IMR-90 (cell line): Measurements from ENCODE around the gene KLK10. TPM values are rescaled to one million over a fixed set of nuclear protein-coding genes. Genes with fewer than 3 reads are reported as not detected.

Experiments
- ATAC-seq: fragments of 200-7000 bp; cut with Tn5 transposase; 2 replicates; pipeline ENCODE4 v1.9.1; 2020; ENCODE audit warnings: low read depth, mild to moderate bottlenecking, moderate library complexity
- BruUV-seq: library from RNA; stranded (reverse); fragments of 400-500 nt; replicated peaks from 2 replicates; lab custom pipeline; 2021; lab: Mats Ljungman, UMichigan
- CTCF ChIA-PET: fragments of 300-600 bp; formaldehyde crosslinking; extraction: SDS; loops from one replicate; lab custom pipeline; 2021; ENCODE audit warnings: antibody characterized with exemption; lab: Yijun Ruan, JAX
- POLR2A ChIA-PET: fragments of 300-600 bp; sonication (Branson Sonifier 250); formaldehyde crosslinking; loops from one replicate; lab custom pipeline; 2022; ENCODE audit warnings: antibody characterized with exemption; ENCODE audit not compliant: unreplicated experiment; lab: Charles Lee
- DNase-seq: peaks from one replicate; pipeline ENCODE4 v3.0.0; 2013
- H2AFZ ChIP-seq: replicated peaks from 2 replicates; pipeline ENCODE3; 2013; ENCODE audit warnings: low read length, mild to moderate bottlenecking; ENCODE audit not compliant: poor library complexity
- H2AK5ac ChIP-seq: 2 replicates; pipeline ENCODE4 v1.6.1; 2013; ENCODE audit warnings: low read depth, low read length, inconsistent platforms
- H2AK9ac ChIP-seq: replicated peaks from 2 replicates; pipeline ENCODE3; 2013; ENCODE audit warnings: mild to moderate bottlenecking, low read depth, low read length, moderate library complexity; ENCODE audit not compliant: poor library complexity
- H2BK120ac ChIP-seq: 2 replicates; pipeline ENCODE4 v1.6.1; 2013; ENCODE audit warnings: low read depth, low read length, inconsistent platforms
- H2BK15ac ChIP-seq: 3 replicates; pipeline ENCODE4 v1.6.1; 2013; ENCODE audit warnings: low read depth, low read length, inconsistent platforms
- H2BK20ac ChIP-seq: 2 replicates; pipeline ENCODE4 v1.6.1; 2013; ENCODE audit warnings: low read depth, mild to moderate bottlenecking, inconsistent platforms, low read length, moderate library complexity
- H2BK5ac ChIP-seq: 2 replicates; pipeline ENCODE4 v1.6.1; 2013; ENCODE audit warnings: mild to moderate bottlenecking, low read depth, low read length, inconsistent platforms; ENCODE audit not compliant: poor library complexity, severe bottlenecking
- H3K14ac ChIP-seq: replicated peaks from 2 replicates; pipeline ENCODE4 v1.6.1; 2013; ENCODE audit warnings: low read depth, low read length, inconsistent platforms
- H3K18ac ChIP-seq: 2 replicates; pipeline ENCODE4 v1.6.1; 2013; ENCODE audit warnings: low read depth, low read length, control low read depth
- H3K23ac ChIP-seq: 2 replicates; pipeline ENCODE4 v1.6.1; 2013; ENCODE audit warnings: low read depth, low read length, inconsistent platforms
- H3K27ac ChIP-seq: 2 replicates; pipeline ENCODE4 v1.5.1; 2013; ENCODE audit warnings: mild to moderate bottlenecking, control low read depth, low read length; ENCODE audit not compliant: insufficient read depth
- H3K27me3 ChIP-seq: 2 replicates; pipeline ENCODE4 v1.6.1; 2013; ENCODE audit warnings: low read length; ENCODE audit not compliant: control insufficient read depth, insufficient read depth
- H3K36me3 ChIP-seq: 2 replicates; pipeline ENCODE4 v1.6.1; 2013; ENCODE audit warnings: low read length, mixed read lengths; ENCODE audit not compliant: control insufficient read depth, insufficient read depth
- H3K4ac ChIP-seq: 2 replicates; pipeline ENCODE4 v1.6.1; 2013; ENCODE audit warnings: low read depth, low read length, inconsistent platforms
- H3K4me1 ChIP-seq: 2 replicates; pipeline ENCODE4 v1.6.1; 2013; ENCODE audit warnings: low read length, mixed read lengths; ENCODE audit not compliant: control insufficient read depth, insufficient read depth
- H3K4me2 ChIP-seq: 2 replicates; pipeline ENCODE4 v1.6.1; 2013; ENCODE audit warnings: low read depth, mild to moderate bottlenecking, control low read depth, low read length, moderate library complexity
- H3K4me3 ChIP-seq: 2 replicates; pipeline ENCODE4 v1.5.1; 2013; ENCODE audit warnings: low read depth, mild to moderate bottlenecking, control low read depth, low read length, moderate library complexity; ENCODE audit not compliant: insufficient read depth
- H3K56ac ChIP-seq: 2 replicates; pipeline ENCODE4 v1.6.1; 2013; ENCODE audit warnings: low read length, inconsistent platforms; ENCODE audit not compliant: insufficient read depth; ENCODE audit errors: extremely low read depth
- H3K79me1 ChIP-seq, 2 experiments: 2 replicates each; pipeline ENCODE4 v1.6.1; 2013; ENCODE audit warnings: low read length in 2 of 2, inconsistent platforms in 1 of 2, low read depth in 1 of 2
- H3K9ac ChIP-seq: 2 replicates; pipeline ENCODE4 v1.6.1; 2013; ENCODE audit warnings: low read depth, low read length, control low read depth
- H3K9me1 ChIP-seq: 2 replicates; pipeline ENCODE4 v1.6.1; 2013; ENCODE audit warnings: low read length, inconsistent platforms; ENCODE audit not compliant: insufficient read depth
- H3K9me3 ChIP-seq: 2 replicates; pipeline ENCODE4 v1.6.1; 2013; ENCODE audit warnings: low read length; ENCODE audit not compliant: control insufficient read depth, insufficient read depth
- H4K20me1 ChIP-seq: 2 replicates; pipeline ENCODE4 v1.6.1; 2013; ENCODE audit warnings: low read length, inconsistent platforms; ENCODE audit not compliant: insufficient read depth
- H4K5ac ChIP-seq: 2 replicates; pipeline ENCODE4 v1.6.1; 2013; ENCODE audit warnings: mild to moderate bottlenecking, low read depth, low read length, control low read depth
- H4K8ac ChIP-seq, 2 experiments: 2 replicates each; pipeline ENCODE4 v1.6.1; 2013; ENCODE audit warnings: low read depth in 2 of 2, low read length in 2 of 2, control low read depth in 1 of 2, inconsistent platforms in 1 of 2
- H4K91ac ChIP-seq: 2 replicates; pipeline ENCODE4 v1.6.1; 2013; ENCODE audit warnings: low read depth, low read length, inconsistent platforms; ENCODE audit not compliant: insufficient read depth
- BHLHE40 ChIP-seq: fragments of 150-350 bp; IDR thresholded peaks from 2 replicates; pipeline ENCODE4 v1.6.1; 2016; ENCODE audit warnings: mild to moderate bottlenecking, low read depth, low read length
- NFE2L2 ChIP-seq: fragments of 150-350 bp; IDR thresholded peaks from 2 replicates; pipeline ENCODE4 v1.6.1; 2016; ENCODE audit warnings: low read depth, mild to moderate bottlenecking, low read length
- RFX5 ChIP-seq: IDR thresholded peaks from 2 replicates; pipeline ENCODE4 v1.8.0; 2012; ENCODE audit warnings: low read depth, mild to moderate bottlenecking, low read length, moderate library complexity
- WGBS, 2 experiments: methylation state at CpG; one replicate each; pipeline versions ENCODE4 v1.1.5 to v1.1.7; 2013; ENCODE audit warnings: missing lambda C conversion rate in 2 of 2; ENCODE audit not compliant: insufficient read length in 1 of 2; ENCODE audit errors: extremely low coverage in 2 of 2; 5-methylcytosine and 5-hydroxymethylcytosine counted together
- dilution Hi-C: fragments of 300-500 bp; cut with HindIII; formaldehyde crosslinking; loops from one replicate; pipeline ENCODE4 v1.14.3; 2018; ENCODE audit warnings: low sequenced_read_pairs; ENCODE audit not compliant: unreplicated experiment
- in situ Hi-C: fragments of 300-500 bp; cut with MboI; formaldehyde crosslinking; loops from 3 replicates; pipeline ENCODE4 v1.14.3; 2019; ENCODE audit warnings: low sequenced_read_pairs, inconsistent platforms, mixed read lengths
- intact Hi-C: fragments of 100-400 bp; cut with micrococcal nuclease; formaldehyde crosslinking; loops from 2 replicates; pipeline ENCODE4 v1.10.0; 2022
- polyA plus RNA-seq, 3 experiments: library from polyadenylated mRNA; depleted of rRNA; stranded (reverse); fragments of >200 nt; gene quantifications; 2 replicates each; pipeline ENCODE4 v1.2.3, GENCODE V29; 2012; ENCODE audit warnings: low replicate concordance in 1 of 3
- total RNA-seq: library from RNA; depleted of rRNA; stranded (reverse); fragments of >200 nt; gene quantifications from 2 replicates; pipeline ENCODE4 v1.2.3, GENCODE V29; 2012

The KLK10 gene
- total and polyA plus RNA-seq, 2 of the 4 experiments (the other 2 are of a cell fraction) = not detected

- 70% methylated on average over 4 of the region's 10 CpGs; no CpG with 5 or more reads in 1 of the 2 experiments for WGBS, 2 experiments
These were observed 19.1 kb downstream of the KLK10 start for GRCh38 chr19:51000426-51000825.

More at GRCh38 chr19:51000426-51000825, 19.1 kb downstream of the KLK10 start:
- H3K14ac ChIP-seq = no peak overlapping the region
- POLR2A ChIA-PET = no interaction called here
- no peak overlapping the region for H3K23ac ChIP-seq
- H2AK5ac ChIP-seq = no peak overlapping the region
- no peaks in the 10 kb centered on the region; the same call in 1 of the 2 replicates for H4K20me1 ChIP-seq
- H4K5ac ChIP-seq = no peak overlapping the region
- no peak overlapping the region for H3K56ac ChIP-seq
- H3K4me1 ChIP-seq = no peaks in the 10 kb centered on the region
- intact Hi-C loops = no loop called here
- H2BK120ac ChIP-seq = no peak overlapping the region
- no peak overlapping the region for H3K9ac ChIP-seq
- DNase-seq (no peak), ATAC-seq (no peak)
- in situ Hi-C loops = no loop called here
- H2BK20ac ChIP-seq = no peak overlapping the region
- no peak overlapping the region for H2BK5ac ChIP-seq
- no peaks in the 10 kb centered on the region for H3K36me3 ChIP-seq
- H4K91ac ChIP-seq = no peak overlapping the region
- no peak overlapping the region for H3K4me3 ChIP-seq
- no TSS peak for BruUV-seq
- H3K18ac ChIP-seq = no peak overlapping the region
- no peaks in the 10 kb centered on the region for H3K79me1 ChIP-seq
- CTCF ChIA-PET = no interaction called here
- no peaks in the 10 kb centered on the region for H3K9me1 ChIP-seq
- TF ChIP-seq RFX5 = no peak
- TF ChIP-seq NFE2L2 = no peak
- no peak for TF ChIP-seq BHLHE40
- no peak overlapping the region for H3K4ac ChIP-seq
- no peak overlapping the region for H3K27ac ChIP-seq
- H4K8ac ChIP-seq = no peak overlapping the region
- H2AFZ ChIP-seq = no peak overlapping the region
- no peak overlapping the region for H3K4me2 ChIP-seq
- dilution Hi-C loops = no loop called here
- no peak overlapping the region for H2BK15ac ChIP-seq
- H3K9me3 ChIP-seq = peaks cover 14% of the 10 kb centered on the region
- no peak overlapping the region for H2AK9ac ChIP-seq
- H3K27me3 ChIP-seq = no peaks in the 10 kb centered on the region
